GM12878 (cell line): ENCODE data around the gene ATXN1.

Experiments used
- EZH2 ChIP-seq: IDR thresholded peaks from 2 replicates; pipeline ENCODE4 v1.6.1; 2012; ENCODE audit warnings: low read depth, mild to moderate bottlenecking, control low read depth, inconsistent platforms, low read length, borderline replicate concordance; ENCODE audit not compliant: control insufficient read depth
- TF ChIP-seq, protein P1 (sequence below), 3 experiments: IDR thresholded peaks in 2 of 3; conservative IDR thresholded peaks in 1 of 3; 2 replicates each; pipeline ENCODE4 v1.5.1; 2011; ENCODE audit warnings: low read depth in 3 of 3, low read length in 3 of 3, mild to moderate bottlenecking in 3 of 3, control low read depth in 2 of 3, moderate library complexity in 2 of 3, inconsistent platforms in 1 of 3, mixed read lengths in 1 of 3; ENCODE audit not compliant: control insufficient read depth in 2 of 3, insufficient read depth in 1 of 3; ENCODE audit errors: extremely low read depth in 1 of 3

GRCh38 chr6:16510245-16510644 is 251.0 kb downstream of the ATXN1 start:
- TF ChIP-seq EZH2 = no peak
- TF ChIP-seq, protein P1, sequence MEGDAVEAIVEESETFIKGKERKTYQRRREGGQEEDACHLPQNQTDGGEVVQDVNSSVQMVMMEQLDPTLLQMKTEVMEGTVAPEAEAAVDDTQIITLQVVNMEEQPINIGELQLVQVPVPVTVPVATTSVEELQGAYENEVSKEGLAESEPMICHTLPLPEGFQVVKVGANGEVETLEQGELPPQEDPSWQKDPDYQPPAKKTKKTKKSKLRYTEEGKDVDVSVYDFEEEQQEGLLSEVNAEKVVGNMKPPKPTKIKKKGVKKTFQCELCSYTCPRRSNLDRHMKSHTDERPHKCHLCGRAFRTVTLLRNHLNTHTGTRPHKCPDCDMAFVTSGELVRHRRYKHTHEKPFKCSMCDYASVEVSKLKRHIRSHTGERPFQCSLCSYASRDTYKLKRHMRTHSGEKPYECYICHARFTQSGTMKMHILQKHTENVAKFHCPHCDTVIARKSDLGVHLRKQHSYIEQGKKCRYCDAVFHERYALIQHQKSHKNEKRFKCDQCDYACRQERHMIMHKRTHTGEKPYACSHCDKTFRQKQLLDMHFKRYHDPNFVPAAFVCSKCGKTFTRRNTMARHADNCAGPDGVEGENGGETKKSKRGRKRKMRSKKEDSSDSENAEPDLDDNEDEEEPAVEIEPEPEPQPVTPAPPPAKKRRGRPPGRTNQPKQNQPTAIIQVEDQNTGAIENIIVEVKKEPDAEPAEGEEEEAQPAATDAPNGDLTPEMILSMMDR (IDR thresholded peaks at IDR 0.05 in 2 of 3, conservative IDR thresholded peaks at IDR 0.05 in 1 of 3; ENCODE audit: control insufficient read depth in 2 of 3, extremely low read depth in 1 of 3, insufficient read depth in 1 of 3, low read depth in 3 of 3, low read length in 3 of 3) = no peak
